Vagina (tissue), 2 donors: ENCODE data around the gene SNIP1. TPM values are rescaled to one million over a fixed set of nuclear protein-coding genes. Genes with fewer than 3 reads are reported as not detected.
"Not testable (repeated sequence)": the region's sequence is repeated elsewhere in the genome, so short reads cannot be mapped to it uniquely, and the experiment has no call there.

Experiments used
- DNase-seq, 2 donors: peaks; one replicate each; pipeline ENCODE4 v3.0.0-alpha.2; 2017; ENCODE audit errors: extremely low spot score in 2 of 2
- H3K27ac ChIP-seq: fragments of 200-600 bp; sonication (generic); one replicate; pipeline ENCODE4 v1.5.1; 2019
- H3K27me3 ChIP-seq: fragments of 200-600 bp; sonication (generic); one replicate; pipeline ENCODE4 v1.5.1; 2019
- H3K36me3 ChIP-seq, 2 donors: fragments of 200-600 bp; sonication (generic); one replicate each; pipeline ENCODE4 v1.5.1; 2017 to 2019
- H3K4me1 ChIP-seq: fragments of 200-600 bp; sonication (generic); one replicate; pipeline ENCODE4 v1.5.1; 2019
- H3K4me3 ChIP-seq, 2 donors: fragments of 200-600 bp; sonication (generic); 1 replicate in 1 of 2; 2 replicates in 1 of 2; pipeline ENCODE4 v1.5.1; 2016 to 2019
- H3K9me3 ChIP-seq: fragments of 200-600 bp; sonication (generic); one replicate; pipeline ENCODE4 v1.5.1; 2019
- CTCF ChIP-seq, 3 experiments: fragments of 450-650 bp in 2 of 3; fragments of 200-600 bp in 1 of 3; sonication (generic) in 1 of 3; IDR thresholded peaks; one replicate each; pipeline ENCODE4 v1.5.1; 2017 to 2019; ENCODE audit warnings: antibody characterized with exemption in 3 of 3, mild to moderate bottlenecking in 2 of 3, moderate library complexity in 2 of 3
- POLR2A ChIP-seq, 2 donors: fragments of 450-650 bp; IDR thresholded peaks; one replicate each; pipeline ENCODE4 v1.6.1; 2017; ENCODE audit warnings: antibody characterized with exemption in 2 of 2, mild to moderate bottlenecking in 2 of 2, moderate library complexity in 2 of 2
- POLR2AphosphoS5 ChIP-seq, 2 donors: sonication (generic); formaldehyde crosslinking; IDR thresholded peaks; one replicate each; pipeline ENCODE4 v1.9.0; 2017; ENCODE audit warnings: antibody characterized with exemption in 2 of 2, mild to moderate bottlenecking in 2 of 2, low read depth in 1 of 2; ENCODE audit not compliant: insufficient read depth in 1 of 2
- intact Hi-C: fragments of 100-400 bp; cut with DNase I; formaldehyde crosslinking; loops from one replicate; pipeline ENCODE4 v1.15.1; 2023
- total RNA-seq: library from RNA; depleted of rRNA; stranded (reverse); fragments of >200 nt; gene quantifications from one replicate; pipeline ENCODE4 v1.2.3, GENCODE V29; 2016

The SNIP1 gene
- total RNA-seq, 1 donor from 2014 or later, result 16.5 TPM

GRCh38 chr1:37533317-37534093, 20.6 kb downstream of the SNIP1 start:
- Histone ChIP-seq H3K9me3 (no peaks in the 10 kb centered on the region), H3K27ac (peak overlapping the region; percentile 55), H3K27me3 (no peaks in the 10 kb centered on the region), H3K36me3 (peaks cover 0 to 27% of the 10 kb centered on the region in 2 donors), H3K4me1 (peaks cover 14% of the 10 kb centered on the region), H3K4me3 (no peak overlapping the region)
- TF ChIP-seq CTCF (IDR thresholded peaks at IDR 0.05), result no peak
- no peak for TF ChIP-seq POLR2AphosphoS5 (IDR thresholded peaks at IDR 0.05; ENCODE audit: insufficient read depth in 1 of 2, low read depth in 1 of 2)
- no peak for TF ChIP-seq POLR2A (IDR thresholded peaks at IDR 0.05)
- intact Hi-C loops, result no loop called here
- DNase-seq, result no peak

- H3K4me3 ChIP-seq, intact Hi-C loops, H3K27me3 ChIP-seq, H3K9me3 ChIP-seq, DNase-seq, H3K27ac ChIP-seq: not testable (repeated sequence)
- peaks cover 0 to 17% of the 10 kb centered on the region in 2 donors for H3K36me3 ChIP-seq
- peaks cover 14% of the 10 kb centered on the region for H3K4me1 ChIP-seq
These were observed 21.5 kb downstream of the SNIP1 start for GRCh38 chr1:37532418-37533156.

- peaks cover 14% of the 10 kb centered on the region for H3K4me1 ChIP-seq
- H3K27me3 ChIP-seq, DNase-seq, H3K27ac ChIP-seq, intact Hi-C loops, H3K36me3 ChIP-seq, H3K4me3 ChIP-seq, H3K9me3 ChIP-seq: not testable (repeated sequence)
These were observed 24.2 kb downstream of the SNIP1 start for GRCh38 chr1:37529888-37530287.

GRCh38 chr1:37519613-37520012, 34.5 kb downstream of the SNIP1 start:
- no peak for DNase-seq

DNA sequence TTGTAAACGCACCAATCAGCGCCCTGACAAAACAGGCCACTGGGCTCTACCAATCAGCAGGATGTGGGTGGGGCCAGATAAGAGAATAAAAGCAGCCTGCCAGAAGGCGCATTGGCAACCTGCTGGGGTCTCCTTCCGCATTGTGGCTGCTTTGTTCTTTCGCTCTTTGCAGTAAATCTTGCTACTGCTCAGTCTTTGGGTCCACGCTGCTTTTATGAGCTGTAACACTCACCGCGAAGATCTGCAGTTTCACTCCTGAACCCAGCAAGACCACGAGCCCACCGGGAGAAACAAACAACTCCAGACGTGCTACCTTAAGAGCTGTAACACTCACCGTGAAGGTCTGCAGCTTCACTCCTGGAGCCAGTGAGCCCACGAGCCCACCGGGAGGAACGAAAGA, 35.2 kb downstream of the SNIP1 start:
- DNase-seq, H3K4me3 ChIP-seq, H3K9me3 ChIP-seq, H3K36me3 ChIP-seq, H3K27ac ChIP-seq, intact Hi-C loops, H3K27me3 ChIP-seq, H3K4me1 ChIP-seq: not testable (repeated sequence)

More at GRCh38 chr1:37519613-37520012, 34.5 kb downstream of the SNIP1 start:
- no peaks in the 10 kb centered on the region for H3K36me3 ChIP-seq
- H3K4me3 ChIP-seq, result no peak overlapping the region
- H3K4me1 ChIP-seq, result peaks cover 8% of the 10 kb centered on the region
- intact Hi-C loops, result no loop called here
- no peaks in the 10 kb centered on the region for H3K27me3 ChIP-seq
- no peak for TF ChIP-seq CTCF (IDR thresholded peaks at IDR 0.05)
- TF ChIP-seq POLR2AphosphoS5 (IDR thresholded peaks at IDR 0.05; ENCODE audit: insufficient read depth in 1 of 2, low read depth in 1 of 2), result no peak
- no peak for TF ChIP-seq POLR2A (IDR thresholded peaks at IDR 0.05)
- H3K27ac ChIP-seq, result no peak overlapping the region
- no peaks in the 10 kb centered on the region for H3K9me3 ChIP-seq

- H3K4me1 ChIP-seq, result peaks cover 16% of the 10 kb centered on the region
- H3K4me3 ChIP-seq, H3K27ac ChIP-seq, H3K9me3 ChIP-seq, H3K36me3 ChIP-seq, H3K27me3 ChIP-seq, DNase-seq, intact Hi-C loops: not testable (repeated sequence)
These were observed 35.9 kb downstream of the SNIP1 start for GRCh38 chr1:37518241-37518640.

DNA sequence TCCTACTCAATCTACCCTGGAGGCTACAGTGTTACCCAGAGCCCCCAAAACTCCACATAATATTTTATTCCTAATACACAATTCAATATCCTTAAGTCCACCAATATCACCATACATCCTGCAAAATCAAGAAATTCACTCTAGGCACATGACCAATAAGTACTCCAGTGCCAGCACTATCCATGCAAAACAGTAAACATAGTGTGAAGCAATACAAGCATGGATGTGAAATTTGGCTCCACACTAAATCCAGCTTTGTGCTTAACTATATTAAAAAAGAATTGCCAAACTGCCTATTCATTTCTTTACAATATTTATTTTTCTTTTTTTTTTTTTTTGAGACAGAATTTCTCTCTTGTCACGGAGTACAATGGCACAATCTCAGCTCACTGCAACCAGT, 36.5 kb downstream of the SNIP1 start:
- Histone ChIP-seq H3K4me3 (no peak overlapping the region), H3K4me1 (peaks cover 22% of the 10 kb centered on the region), H3K27me3 (no peaks in the 10 kb centered on the region), H3K27ac (no peak overlapping the region), H3K36me3 (no peaks in the 10 kb centered on the region), H3K9me3 (no peaks in the 10 kb centered on the region)
- TF ChIP-seq CTCF (IDR thresholded peaks at IDR 0.05), result no peak
- no peak for TF ChIP-seq POLR2A (IDR thresholded peaks at IDR 0.05)
- TF ChIP-seq POLR2AphosphoS5 (IDR thresholded peaks at IDR 0.05; ENCODE audit: insufficient read depth in 1 of 2, low read depth in 1 of 2), result no peak
- intact Hi-C loops, result no loop called here
- DNase-seq, result no peak
